ENCODE data around the gene DHX8.

Gene DHX8

DNA sequence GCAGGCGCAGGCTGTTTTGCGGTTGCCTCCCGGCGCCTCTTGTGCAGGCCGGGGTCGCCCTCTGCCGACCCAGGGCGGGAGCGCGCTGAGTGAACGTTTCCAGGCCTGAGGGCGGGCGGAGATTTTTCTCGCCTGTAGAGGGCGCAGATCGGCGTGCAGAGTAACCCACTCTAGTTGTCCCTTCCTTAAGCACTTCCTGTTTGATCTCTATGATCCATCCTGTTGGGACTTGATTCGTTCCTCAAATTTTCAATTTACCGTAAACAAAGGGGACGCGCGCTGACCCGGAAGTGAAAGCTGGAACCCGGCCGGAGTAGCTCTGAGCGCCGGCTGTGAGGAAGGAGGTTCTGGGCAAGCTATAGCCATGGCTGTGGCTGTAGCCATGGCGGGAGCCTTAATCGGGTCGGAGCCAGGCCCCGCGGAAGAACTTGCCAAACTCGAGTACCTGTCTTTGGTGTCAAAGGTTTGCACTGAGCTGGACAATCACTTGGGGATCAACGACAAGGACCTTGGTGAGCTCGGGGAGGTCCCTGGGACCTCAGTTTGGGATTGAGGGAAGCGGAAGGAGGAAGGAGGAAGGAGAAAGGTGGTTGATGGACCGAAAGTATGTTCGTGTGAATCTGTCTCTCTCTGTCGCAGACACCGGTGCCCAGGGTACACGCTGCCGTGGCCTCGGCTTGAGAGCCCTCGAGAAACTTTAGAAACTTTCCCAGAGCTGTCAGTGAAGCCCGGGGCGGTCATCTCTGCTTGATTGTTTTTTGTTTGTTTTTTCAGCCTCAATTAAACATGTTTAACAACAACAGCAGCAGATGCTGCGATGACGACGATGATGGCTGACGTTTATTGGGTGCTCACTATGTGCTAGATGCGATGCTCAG is at the start of gene DHX8:
DHX8 (plus strand) TSS at position 302 of the 878 bp plus-strand sequence; CDS start at position 365, 63 bp downstream.
- Histone ChIP-seq H3K9me3 (ENCODE audit: control insufficient read depth in 2 of 2, low read length in 2 of 2) (no peaks in the 10 kb centered on the region), H3K9ac (ENCODE audit: low read length in 2 of 2) (peak within 1 kb of the TSS; percentile 98), H3K4me1 (ENCODE audit: control insufficient read depth, insufficient read depth, low read length) (peaks cover 22% of the 10 kb centered on the region), H3K27me3 (ENCODE audit: control insufficient read depth in 1 of 2, insufficient read depth in 2 of 2, low read length in 2 of 2) (no peaks in the 10 kb centered on the region), H3K36me3 (ENCODE audit: control insufficient read depth in 2 of 2, insufficient read depth in 2 of 2, low read length in 2 of 2) (no peaks in the 10 kb centered on the region), H3K4me3 (ENCODE audit: low read length in 2 of 2) (peak within 1 kb of the TSS; percentile 97 to 100), H3K27ac (ENCODE audit: low read length) (peak within 1 kb of the TSS; percentile 89)

DNA sequence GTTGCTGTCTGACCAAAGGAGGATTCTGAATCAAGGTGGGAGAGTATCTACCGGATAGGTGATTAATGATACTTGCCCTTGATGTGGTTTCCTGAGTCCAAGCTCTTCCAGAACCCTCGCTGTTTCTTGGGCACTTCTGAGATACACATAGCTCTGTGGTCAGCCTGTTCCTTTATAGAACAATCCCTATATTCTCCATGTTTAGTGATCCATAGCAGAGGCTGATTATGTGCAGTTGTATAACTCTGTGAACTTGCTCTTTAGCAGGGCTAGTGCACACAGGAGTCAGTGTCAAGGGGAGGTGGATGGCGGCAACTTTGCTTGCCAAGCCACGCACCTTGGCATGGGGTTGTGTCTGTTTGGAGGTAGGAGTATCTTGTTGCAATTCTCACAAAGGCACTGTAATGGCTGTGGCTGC is 48.9 kb upstream of the DHX8 start:
- H3K4me3 ChIP-seq (ENCODE audit: low read length in 2 of 2) = no peak overlapping the region
- no peak overlapping the region for H3K27ac ChIP-seq (ENCODE audit: low read length)

GRCh38 chr17:43437756-43438155 is 46.0 kb upstream of the DHX8 start:
- H3K27me3 ChIP-seq (ENCODE audit: control insufficient read depth in 1 of 2, insufficient read depth in 2 of 2, low read length in 2 of 2) = no peaks in the 10 kb centered on the region
- H3K36me3 ChIP-seq (ENCODE audit: control insufficient read depth in 2 of 2, insufficient read depth in 2 of 2, low read length in 2 of 2) = no peaks in the 10 kb centered on the region
- no peak overlapping the region for H3K9ac ChIP-seq (ENCODE audit: low read length in 2 of 2)
- H3K9me3 ChIP-seq (ENCODE audit: control insufficient read depth in 2 of 2, low read length in 2 of 2) = no peaks in the 10 kb centered on the region
- H3K4me3 ChIP-seq (ENCODE audit: low read length in 2 of 2) = no peak overlapping the region
- no peak overlapping the region for H3K27ac ChIP-seq (ENCODE audit: low read length)
- no peaks in the 10 kb centered on the region for H3K4me1 ChIP-seq (ENCODE audit: control insufficient read depth, insufficient read depth, low read length)

More for the DNA sequence above, 48.9 kb upstream of the DHX8 start:
- no peaks in the 10 kb centered on the region for H3K27me3 ChIP-seq (ENCODE audit: control insufficient read depth in 1 of 2, insufficient read depth in 2 of 2, low read length in 2 of 2)
- no peaks in the 10 kb centered on the region for H3K36me3 ChIP-seq (ENCODE audit: control insufficient read depth in 2 of 2, insufficient read depth in 2 of 2, low read length in 2 of 2)
- no peaks in the 10 kb centered on the region for H3K4me1 ChIP-seq (ENCODE audit: control insufficient read depth, insufficient read depth, low read length)
- H3K9me3 ChIP-seq (ENCODE audit: control insufficient read depth in 2 of 2, low read length in 2 of 2) = no peaks in the 10 kb centered on the region
- no peak overlapping the region for H3K9ac ChIP-seq (ENCODE audit: low read length in 2 of 2)

DNA sequence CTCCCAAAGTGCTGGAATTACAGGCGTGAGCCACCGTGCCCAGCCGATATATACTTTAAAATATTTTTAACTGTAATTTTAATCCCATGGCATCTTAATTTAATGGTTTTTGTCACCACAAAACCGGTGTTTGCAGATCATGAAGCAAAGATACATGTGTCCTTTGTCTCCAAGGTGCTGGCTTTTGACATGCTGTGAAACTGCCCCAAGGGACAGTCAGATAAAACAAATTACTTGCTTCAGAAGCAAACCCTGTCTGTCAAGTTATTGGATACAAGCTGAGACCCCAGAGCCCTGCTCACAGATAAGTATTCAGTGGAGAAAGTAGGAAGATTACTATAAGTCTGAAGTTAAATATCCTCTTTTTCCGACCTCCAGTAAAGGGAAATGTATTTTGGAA is 45.1 kb upstream of the DHX8 start:
- H3K4me3 ChIP-seq (ENCODE audit: low read length in 2 of 2) = no peak overlapping the region
- H3K27me3 ChIP-seq (ENCODE audit: control insufficient read depth in 1 of 2, insufficient read depth in 2 of 2, low read length in 2 of 2) = no peaks in the 10 kb centered on the region
- H3K4me1 ChIP-seq (ENCODE audit: control insufficient read depth, insufficient read depth, low read length) = no peaks in the 10 kb centered on the region
- H3K36me3 ChIP-seq (ENCODE audit: control insufficient read depth in 2 of 2, insufficient read depth in 2 of 2, low read length in 2 of 2) = no peaks in the 10 kb centered on the region
- no peaks in the 10 kb centered on the region for H3K9me3 ChIP-seq (ENCODE audit: control insufficient read depth in 2 of 2, low read length in 2 of 2)
- no peak overlapping the region for H3K9ac ChIP-seq (ENCODE audit: low read length in 2 of 2)
- H3K27ac ChIP-seq (ENCODE audit: low read length) = no peak overlapping the region

GRCh38 chr17:43439041-43439440 is 44.7 kb upstream of the DHX8 start:
- H3K9me3 ChIP-seq (ENCODE audit: control insufficient read depth in 2 of 2, low read length in 2 of 2) = no peaks in the 10 kb centered on the region
- no peaks in the 10 kb centered on the region for H3K27me3 ChIP-seq (ENCODE audit: control insufficient read depth in 1 of 2, insufficient read depth in 2 of 2, low read length in 2 of 2)
- no peaks in the 10 kb centered on the region for H3K4me1 ChIP-seq (ENCODE audit: control insufficient read depth, insufficient read depth, low read length)
- H3K9ac ChIP-seq (ENCODE audit: low read length in 2 of 2) = no peak overlapping the region
- no peaks in the 10 kb centered on the region for H3K36me3 ChIP-seq (ENCODE audit: control insufficient read depth in 2 of 2, insufficient read depth in 2 of 2, low read length in 2 of 2)
- no peak overlapping the region for H3K27ac ChIP-seq (ENCODE audit: low read length)
- no peak overlapping the region for H3K4me3 ChIP-seq (ENCODE audit: low read length in 2 of 2)

GRCh38 chr17:43442711-43443110 is 41.1 kb upstream of the DHX8 start:
- Histone ChIP-seq H3K9me3 (ENCODE audit: control insufficient read depth in 2 of 2, low read length in 2 of 2) (no peaks in the 10 kb centered on the region), H3K9ac (ENCODE audit: low read length in 2 of 2) (no peak overlapping the region), H3K27me3 (ENCODE audit: control insufficient read depth in 1 of 2, insufficient read depth in 2 of 2, low read length in 2 of 2) (no peaks in the 10 kb centered on the region), H3K4me3 (ENCODE audit: low read length in 2 of 2) (no peak overlapping the region), H3K27ac (ENCODE audit: low read length) (no peak overlapping the region), H3K4me1 (ENCODE audit: control insufficient read depth, insufficient read depth, low read length) (no peaks in the 10 kb centered on the region), H3K36me3 (ENCODE audit: control insufficient read depth in 2 of 2, insufficient read depth in 2 of 2, low read length in 2 of 2) (no peaks in the 10 kb centered on the region)

DNA sequence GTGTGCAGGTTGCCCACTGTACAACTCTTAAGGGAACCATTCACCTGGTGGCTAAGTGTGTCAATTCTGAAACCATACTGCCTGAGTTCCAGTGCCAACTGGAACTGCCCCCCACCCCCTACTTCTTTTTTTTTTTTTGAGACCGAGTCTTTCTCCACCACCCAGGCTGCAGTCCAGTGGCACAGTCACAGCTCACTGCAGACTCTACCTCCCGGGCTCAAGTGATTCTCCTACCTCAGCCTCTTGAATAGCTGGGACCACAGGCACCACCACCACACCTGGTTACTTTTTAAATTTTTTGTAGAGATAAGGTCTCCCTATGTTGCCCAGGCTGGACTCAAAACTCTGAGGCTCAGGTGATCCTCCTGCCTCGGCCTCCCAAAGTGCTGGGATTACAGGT is 40.4 kb upstream of the DHX8 start:
- Histone ChIP-seq H3K27ac (ENCODE audit: low read length) (no peak overlapping the region), H3K9me3 (ENCODE audit: control insufficient read depth in 2 of 2, low read length in 2 of 2) (no peaks in the 10 kb centered on the region), H3K36me3 (ENCODE audit: control insufficient read depth in 2 of 2, insufficient read depth in 2 of 2, low read length in 2 of 2) (no peaks in the 10 kb centered on the region), H3K4me3 (ENCODE audit: low read length in 2 of 2) (no peak overlapping the region), H3K4me1 (ENCODE audit: control insufficient read depth, insufficient read depth, low read length) (no peaks in the 10 kb centered on the region), H3K9ac (ENCODE audit: low read length in 2 of 2) (no peak overlapping the region), H3K27me3 (ENCODE audit: control insufficient read depth in 1 of 2, insufficient read depth in 2 of 2, low read length in 2 of 2) (no peaks in the 10 kb centered on the region)

- no peaks in the 10 kb centered on the region for H3K27me3 ChIP-seq (ENCODE audit: control insufficient read depth in 1 of 2, insufficient read depth in 2 of 2, low read length in 2 of 2)
- H3K27ac ChIP-seq (ENCODE audit: low read length) = no peak overlapping the region
- H3K4me3 ChIP-seq (ENCODE audit: low read length in 2 of 2) = no peak overlapping the region
- H3K4me1 ChIP-seq (ENCODE audit: control insufficient read depth, insufficient read depth, low read length) = no peaks in the 10 kb centered on the region
- H3K9ac ChIP-seq (ENCODE audit: low read length in 2 of 2) = no peak overlapping the region
- no peaks in the 10 kb centered on the region for H3K36me3 ChIP-seq (ENCODE audit: control insufficient read depth in 2 of 2, insufficient read depth in 2 of 2, low read length in 2 of 2)
- H3K9me3 ChIP-seq (ENCODE audit: control insufficient read depth in 2 of 2, low read length in 2 of 2) = no peaks in the 10 kb centered on the region
Measured at GRCh38 chr17:43444223-43445008, 39.4 kb upstream of the DHX8 start.

DNA sequence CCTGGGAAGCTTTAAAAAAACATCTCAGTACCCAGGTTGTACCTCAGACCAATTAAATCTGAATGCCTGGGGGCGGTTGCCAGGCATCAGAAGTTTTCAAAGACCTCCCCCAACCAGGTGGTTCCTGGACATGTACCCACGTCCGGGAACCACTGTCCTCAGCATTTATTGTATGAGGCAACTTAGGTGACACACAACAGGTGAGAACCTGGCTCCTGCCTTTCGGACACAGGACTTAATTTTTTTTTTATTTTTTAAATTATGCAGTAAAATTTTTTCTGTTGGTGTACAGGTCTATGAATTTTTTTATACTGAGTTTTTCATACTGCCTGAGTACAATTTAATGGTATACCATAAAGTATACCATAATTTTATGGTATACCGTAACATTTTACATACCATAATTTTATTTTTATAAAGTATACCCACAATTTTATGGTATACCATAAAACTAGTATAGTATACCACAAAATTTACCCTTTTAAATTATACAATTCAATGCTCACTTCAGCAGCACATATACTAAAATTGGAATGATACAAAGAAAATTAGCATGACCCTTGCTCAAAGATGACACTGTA is 38.7 kb upstream of the DHX8 start:
- Histone ChIP-seq H3K9me3 (ENCODE audit: control insufficient read depth in 2 of 2, low read length in 2 of 2) (no peaks in the 10 kb centered on the region), H3K4me1 (ENCODE audit: control insufficient read depth, insufficient read depth, low read length) (no peaks in the 10 kb centered on the region), H3K9ac (ENCODE audit: low read length in 2 of 2) (no peak overlapping the region), H3K27ac (ENCODE audit: low read length) (no peak overlapping the region), H3K27me3 (ENCODE audit: control insufficient read depth in 1 of 2, insufficient read depth in 2 of 2, low read length in 2 of 2) (no peaks in the 10 kb centered on the region), H3K4me3 (ENCODE audit: low read length in 2 of 2) (no peak overlapping the region), H3K36me3 (ENCODE audit: control insufficient read depth in 2 of 2, insufficient read depth in 2 of 2, low read length in 2 of 2) (no peaks in the 10 kb centered on the region)

DNA sequence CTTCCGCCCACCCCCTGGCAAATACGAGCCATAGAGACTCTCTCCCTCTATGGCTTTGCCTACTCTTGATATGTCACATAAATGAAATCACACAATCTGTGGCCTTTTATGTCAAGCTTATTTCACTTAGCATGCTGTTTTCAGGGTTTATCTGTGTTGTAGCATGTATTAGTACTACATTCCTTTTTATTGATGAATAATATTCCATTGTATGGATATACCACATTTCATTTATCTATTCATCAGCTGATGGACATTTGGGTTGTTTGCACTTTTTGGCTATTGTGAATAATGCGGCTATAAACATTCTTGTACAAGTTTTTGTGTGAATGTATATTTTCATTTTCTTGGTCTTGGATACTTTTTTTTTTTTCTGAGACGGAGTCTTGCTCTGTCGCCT is 37.0 kb upstream of the DHX8 start:
- Histone ChIP-seq H3K9ac (ENCODE audit: low read length in 2 of 2) (no peak overlapping the region), H3K27me3 (ENCODE audit: control insufficient read depth in 1 of 2, insufficient read depth in 2 of 2, low read length in 2 of 2) (no peaks in the 10 kb centered on the region), H3K4me1 (ENCODE audit: control insufficient read depth, insufficient read depth, low read length) (no peaks in the 10 kb centered on the region), H3K4me3 (ENCODE audit: low read length in 2 of 2) (no peak overlapping the region), H3K36me3 (ENCODE audit: control insufficient read depth in 2 of 2, insufficient read depth in 2 of 2, low read length in 2 of 2) (no peaks in the 10 kb centered on the region), H3K27ac (ENCODE audit: low read length) (no peak overlapping the region), H3K9me3 (ENCODE audit: control insufficient read depth in 2 of 2, low read length in 2 of 2) (no peaks in the 10 kb centered on the region)

All from stomach smooth muscle (tissue), 2 donors.